ENCODE measurements around the gene RBM17. TPM values are rescaled to one million over a fixed set of nuclear protein-coding genes. Genes with fewer than 3 reads are reported as not detected.
"Not testable (repeated sequence)": the region's sequence is repeated elsewhere in the genome, so short reads cannot be mapped to it uniquely, and the experiment has no call there.

The RBM17 gene
- total RNA-seq, 1 donor from 2014 or later = 112 TPM

DNA sequence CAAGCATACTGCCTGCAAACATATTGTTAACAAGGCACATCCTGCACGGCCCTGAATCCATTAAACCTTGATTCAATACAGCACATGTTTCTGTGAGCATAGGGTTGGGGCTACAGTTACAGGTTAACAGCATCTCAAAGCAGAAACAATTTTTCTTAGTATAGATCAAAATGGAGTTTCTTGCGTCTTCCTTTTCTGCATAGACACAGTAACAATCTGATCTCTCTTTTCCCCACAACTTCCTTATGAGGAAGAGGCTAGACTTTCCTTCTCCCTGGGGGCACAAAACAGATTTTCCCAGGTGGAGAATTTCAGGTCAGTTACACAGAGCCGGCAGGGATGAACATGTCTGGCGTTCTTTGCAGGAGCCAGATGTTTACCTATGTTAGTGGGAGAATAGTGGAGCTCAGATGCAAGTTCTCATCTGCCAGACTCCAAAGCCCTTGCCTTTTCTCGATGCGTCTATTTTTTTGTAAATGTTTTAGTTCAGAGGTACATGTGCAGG lies 76.4 kb downstream of the RBM17 start:
- Mint-ChIP-seq H3K4me1 (peaks cover 51% of the 10 kb centered on the region), H3K27me3 (ENCODE audit: low read depth) (no peaks in the 10 kb centered on the region), H3K27ac (peak overlapping the region; percentile 97), H3K4me3 (peak overlapping the region; percentile 72), H3K36me3 (peaks cover 7% of the 10 kb centered on the region), H3K9me3 (no peaks in the 10 kb centered on the region)
- TF ChIP-seq, protein P1, sequence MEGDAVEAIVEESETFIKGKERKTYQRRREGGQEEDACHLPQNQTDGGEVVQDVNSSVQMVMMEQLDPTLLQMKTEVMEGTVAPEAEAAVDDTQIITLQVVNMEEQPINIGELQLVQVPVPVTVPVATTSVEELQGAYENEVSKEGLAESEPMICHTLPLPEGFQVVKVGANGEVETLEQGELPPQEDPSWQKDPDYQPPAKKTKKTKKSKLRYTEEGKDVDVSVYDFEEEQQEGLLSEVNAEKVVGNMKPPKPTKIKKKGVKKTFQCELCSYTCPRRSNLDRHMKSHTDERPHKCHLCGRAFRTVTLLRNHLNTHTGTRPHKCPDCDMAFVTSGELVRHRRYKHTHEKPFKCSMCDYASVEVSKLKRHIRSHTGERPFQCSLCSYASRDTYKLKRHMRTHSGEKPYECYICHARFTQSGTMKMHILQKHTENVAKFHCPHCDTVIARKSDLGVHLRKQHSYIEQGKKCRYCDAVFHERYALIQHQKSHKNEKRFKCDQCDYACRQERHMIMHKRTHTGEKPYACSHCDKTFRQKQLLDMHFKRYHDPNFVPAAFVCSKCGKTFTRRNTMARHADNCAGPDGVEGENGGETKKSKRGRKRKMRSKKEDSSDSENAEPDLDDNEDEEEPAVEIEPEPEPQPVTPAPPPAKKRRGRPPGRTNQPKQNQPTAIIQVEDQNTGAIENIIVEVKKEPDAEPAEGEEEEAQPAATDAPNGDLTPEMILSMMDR (IDR thresholded peaks at IDR 0.05; ENCODE audit: unreplicated experiment) = no peak
- no peak for DNase-seq (ENCODE audit: low spot score in 2 of 2, unreplicated experiment in 2 of 2)

- H3K36me3 Mint-ChIP-seq; H3K4me3 Mint-ChIP-seq; H3K27me3 Mint-ChIP-seq (ENCODE audit: low read depth); H3K9me3 Mint-ChIP-seq; DNase-seq (ENCODE audit: low spot score in 2 of 2, unreplicated experiment in 2 of 2): not testable (repeated sequence)
- Mint-ChIP-seq H3K4me1 (peaks cover 56% of the 10 kb centered on the region), H3K27ac (peak overlapping the region; percentile 97)
Measured at GRCh38 chr10:6165933-6166332, 77.1 kb downstream of the RBM17 start.

Small RNA genes lying within 50 kb of the gene (microRNA-seq; reads per million reads assigned to microRNA genes)
- gene MIR3155A (not detected), gene MIR3155B (not detected)

Other genes starting within 250 kb of the RBM17 start
- gene ANKRD16, start 199.1 kb upstream of the RBM17 start, total RNA-seq = 14.6 to 15.2 TPM (median 14.7 TPM) in 3 replicates
- gene FBH1, start 198.8 kb upstream of the RBM17 start, total RNA-seq = 68.0 to 76.6 TPM (median 72.6 TPM) in 3 replicates
- not detected in 3 replicates for gene IL15RA, start 111.5 kb upstream of the RBM17 start, total RNA-seq
- not detected in 3 replicates for gene IL2RA, start 26.7 kb upstream of the RBM17 start, total RNA-seq
- gene PFKFB3, start 113.9 kb downstream of the RBM17 start, total RNA-seq = 51.0 to 55.0 TPM (median 51.5 TPM) in 3 replicates

Data from mesothelial cell of epicardium (in vitro differentiated cells).